ENCODE results near the gene EPS8L2.

EPS8L2 gene

GRCh38 chr11:720017-720641, 14.1 kb downstream of the EPS8L2 start:
- no peak for TF ChIP-seq CTCF (conservative IDR thresholded peaks at IDR 0.05)
- no peak for TF ChIP-seq ZFX (IDR thresholded peaks at IDR 0.05)
- no peak overlapping the region for H3K27ac ChIP-seq

GRCh38 chr11:720642-721246, 14.7 kb downstream of the EPS8L2 start:
- no peak for TF ChIP-seq CTCF (conservative IDR thresholded peaks at IDR 0.05)
- TF ChIP-seq ZFX (IDR thresholded peaks at IDR 0.05) = no peak
- H3K27ac ChIP-seq = no peak overlapping the region

- H3K27ac ChIP-seq = no peak overlapping the region
- TF ChIP-seq CTCF (conservative IDR thresholded peaks at IDR 0.05) (no peak), ZFX (IDR thresholded peaks at IDR 0.05) (no peak)
These were observed 15.3 kb downstream of the EPS8L2 start for GRCh38 chr11:721247-721740.

- TF ChIP-seq ZFX (IDR thresholded peaks at IDR 0.05) = no peak
- no peak for TF ChIP-seq CTCF (conservative IDR thresholded peaks at IDR 0.05)
- H3K27ac ChIP-seq = no peak overlapping the region
These were observed 15.8 kb downstream of the EPS8L2 start for GRCh38 chr11:721741-722345.

- TF ChIP-seq ZFX (IDR thresholded peaks at IDR 0.05) = no peak
- TF ChIP-seq CTCF (conservative IDR thresholded peaks at IDR 0.05) = no peak
These were observed 16.3 kb downstream of the EPS8L2 start for GRCh38 chr11:722346-722811.

GRCh38 chr11:723120-723883, 17.3 kb downstream of the EPS8L2 start:
- TF ChIP-seq CTCF (conservative IDR thresholded peaks at IDR 0.05) = peak; percentile 76
- TF ChIP-seq ZFX (IDR thresholded peaks at IDR 0.05) = no peak
- no peak overlapping the region for H3K27ac ChIP-seq

More at GRCh38 chr11:722346-722811, 16.3 kb downstream of the EPS8L2 start:
- H3K27ac ChIP-seq = no peak overlapping the region
